Esophagus squamous epithelium (tissue), 4 donors: ENCODE measurements around the gene LRRC56.

Experiments
- CTCF ChIP-seq, 6 experiments: fragments of 450-650 bp in 4 of 6; fragments of 200-600 bp in 2 of 6; sonication (generic) in 2 of 6; IDR thresholded peaks; one replicate each; pipeline ENCODE4 v1.5.1; 2016 to 2019; ENCODE audit warnings: antibody characterized with exemption in 6 of 6, mild to moderate bottlenecking in 4 of 6, moderate library complexity in 4 of 6
- POLR2A ChIP-seq, 4 donors: fragments of 450-650 bp; IDR thresholded peaks; one replicate each; pipeline ENCODE4 v1.6.1; 2017; ENCODE audit warnings: antibody characterized with exemption in 4 of 4, mild to moderate bottlenecking in 4 of 4, moderate library complexity in 3 of 4

DNA sequence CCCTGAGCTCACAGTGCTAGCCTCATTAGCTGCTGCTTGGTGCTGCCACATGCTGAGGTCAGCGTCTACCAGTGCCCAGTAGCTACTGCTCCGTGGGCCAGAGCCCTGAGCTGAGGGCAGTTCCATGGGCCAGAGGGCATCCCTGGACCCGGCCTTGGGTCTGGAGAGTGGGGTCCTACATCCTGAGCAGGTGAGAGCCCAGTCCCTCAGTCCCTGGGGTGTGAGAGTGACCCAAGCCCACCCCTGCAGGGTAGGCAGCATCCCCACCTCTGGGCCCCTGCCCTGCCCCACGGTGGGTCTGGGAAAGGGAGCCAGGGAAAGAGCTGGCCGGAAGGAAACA is 13.4 kb downstream of the LRRC56 start:
- TF ChIP-seq CTCF (IDR thresholded peaks at IDR 0.05) (no peak), POLR2A (IDR thresholded peaks at IDR 0.05) (no peak)
